HepG2 (cell line): ENCODE data around the gene STXBP4. TPM values are rescaled to one million over a fixed set of nuclear protein-coding genes. Genes with fewer than 3 reads are reported as not detected.

Experiments used
- ARNTL ChIP-seq: sonication (generic); formaldehyde crosslinking; IDR thresholded peaks from 2 replicates; pipeline ENCODE4 v1.4.0; 2020; ENCODE audit warnings: mild to moderate bottlenecking, missing genetic modification reagents
- FOXO4 ChIP-seq: sonication (generic); formaldehyde crosslinking; conservative IDR thresholded peaks from 2 replicates; pipeline ENCODE4 v1.8.1; 2023; ENCODE audit warnings: missing genetic modification reagents
- HMG20B ChIP-seq: conservative IDR thresholded peaks from 2 replicates; pipeline ENCODE4 v1.6.1; 2016; ENCODE audit warnings: missing genetic modification reagents, missing compliant biosample characterization
- MEF2D ChIP-seq: sonication (generic); formaldehyde crosslinking; IDR thresholded peaks from 2 replicates; pipeline ENCODE4 v1.5.1; 2020; ENCODE audit warnings: mild to moderate bottlenecking, missing genetic modification reagents
- RAD51 ChIP-seq: fragments of 450-650 bp; IDR thresholded peaks from 2 replicates; pipeline ENCODE4 v1.6.1; 2016; ENCODE audit warnings: borderline replicate concordance
- RBM39 ChIP-seq: fragments of 200-400 bp; formaldehyde crosslinking; IDR thresholded peaks from one replicate; pipeline ENCODE4 v1.6.1; 2018; ENCODE audit warnings: antibody characterized with exemption, mild to moderate bottlenecking, low read depth, low read length; ENCODE audit not compliant: poor library complexity, severe bottlenecking
- SCMH1 ChIP-seq: sonication (generic); formaldehyde crosslinking; IDR thresholded peaks from 2 replicates; pipeline ENCODE4 v1.9.0; 2021; ENCODE audit warnings: missing genetic modification reagents, mild to moderate bottlenecking, borderline replicate concordance
- U2AF2 ChIP-seq: fragments of 200-400 bp; formaldehyde crosslinking; IDR thresholded peaks from 2 replicates; pipeline ENCODE4 v1.6.1; 2017; ENCODE audit warnings: low read depth, mild to moderate bottlenecking, low read length
- ZNF652 ChIP-seq: IDR thresholded peaks from 2 replicates; pipeline ENCODE4 v1.6.1; 2016; ENCODE audit warnings: low read depth, borderline replicate concordance
- ZNF724P ChIP-seq: sonication (generic); formaldehyde crosslinking; IDR thresholded peaks from 2 replicates; pipeline ENCODE4 v1.8.0; 2022; ENCODE audit warnings: missing genetic modification reagents, borderline replicate concordance
- ZNF839 ChIP-seq: sonication (generic); formaldehyde crosslinking; IDR thresholded peaks from 2 replicates; pipeline ENCODE4 v1.4.0; 2020; ENCODE audit warnings: missing genetic modification reagents, mild to moderate bottlenecking, borderline replicate concordance
- polyA plus RNA-seq, 8 experiments: library from polyadenylated mRNA; depleted of rRNA in 3 of 8; stranded (reverse) in 7 of 8; unstranded in 1 of 8; fragments of >200 nt; fragmentation: Illumina TruSeq in 4 of 8; extraction: Trizol in 4 of 8; gene quantifications; 2 replicates each; pipeline versions ENCODE4 v1.2.1 to v1.2.3, GENCODE V29; 2011 to 2016; ENCODE audit warnings: low read depth in 4 of 8, missing spikeins in 1 of 8, mixed read lengths in 1 of 8; ENCODE audit not compliant: insufficient read depth in 1 of 8
- total RNA-seq, 5 experiments: library from RNA; depleted of rRNA; stranded (reverse); fragments of >200 nt; fragmentation: Illumina TruSeq; extraction: Trizol; gene quantifications; 2 replicates each; pipeline ENCODE4 v1.2.3, GENCODE V29; 2016; ENCODE audit warnings: low read depth in 1 of 5
- TF ChIP-seq, protein P1 (sequence below): IDR thresholded peaks from 2 replicates; pipeline ENCODE4 v1.6.1; 2016; ENCODE audit warnings: missing compliant biosample characterization, missing genetic modification reagents, borderline replicate concordance
- TF ChIP-seq, protein P2 (sequence below): sonication (generic); formaldehyde crosslinking; IDR thresholded peaks from 2 replicates; pipeline ENCODE4 v1.4.0; 2020; ENCODE audit warnings: missing genetic modification reagents
- TF ChIP-seq, protein P3 (sequence below): sonication (generic); formaldehyde crosslinking; IDR thresholded peaks from 2 replicates; pipeline ENCODE4 v1.4.0; 2020; ENCODE audit warnings: missing genetic modification reagents
- TF ChIP-seq, protein P4 (sequence below): sonication (generic); formaldehyde crosslinking; IDR thresholded peaks from 2 replicates; pipeline ENCODE4 v1.4.0; 2020; ENCODE audit warnings: missing genetic modification reagents

STXBP4 gene
- total and polyA plus RNA-seq, 2 of the 13 experiments (the other 11 are each of a cell fraction or from before 2014, with no cell fraction given): 8.5 to 36.1 TPM

GRCh38 chr17:55068862-55069811, 100.6 kb downstream of the STXBP4 start (continued):
- TF ChIP-seq ZNF652: peak; percentile 13; the same call in 1 of the 2 replicates
- TF ChIP-seq FOXO4 (CRISPR knock-in tag): no peak
- TF ChIP-seq HMG20B (CRISPR knock-in tag): 0 out of 2 replicates have a peak, but pooled peaks have one; percentile 36
- TF ChIP-seq, protein P1, sequence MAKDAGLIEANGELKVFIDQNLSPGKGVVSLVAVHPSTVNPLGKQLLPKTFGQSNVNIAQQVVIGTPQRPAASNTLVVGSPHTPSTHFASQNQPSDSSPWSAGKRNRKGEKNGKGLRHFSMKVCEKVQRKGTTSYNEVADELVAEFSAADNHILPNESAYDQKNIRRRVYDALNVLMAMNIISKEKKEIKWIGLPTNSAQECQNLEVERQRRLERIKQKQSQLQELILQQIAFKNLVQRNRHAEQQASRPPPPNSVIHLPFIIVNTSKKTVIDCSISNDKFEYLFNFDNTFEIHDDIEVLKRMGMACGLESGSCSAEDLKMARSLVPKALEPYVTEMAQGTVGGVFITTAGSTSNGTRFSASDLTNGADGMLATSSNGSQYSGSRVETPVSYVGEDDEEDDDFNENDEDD: no peak
- no peak for TF ChIP-seq RBM39
- TF ChIP-seq, protein P2, sequence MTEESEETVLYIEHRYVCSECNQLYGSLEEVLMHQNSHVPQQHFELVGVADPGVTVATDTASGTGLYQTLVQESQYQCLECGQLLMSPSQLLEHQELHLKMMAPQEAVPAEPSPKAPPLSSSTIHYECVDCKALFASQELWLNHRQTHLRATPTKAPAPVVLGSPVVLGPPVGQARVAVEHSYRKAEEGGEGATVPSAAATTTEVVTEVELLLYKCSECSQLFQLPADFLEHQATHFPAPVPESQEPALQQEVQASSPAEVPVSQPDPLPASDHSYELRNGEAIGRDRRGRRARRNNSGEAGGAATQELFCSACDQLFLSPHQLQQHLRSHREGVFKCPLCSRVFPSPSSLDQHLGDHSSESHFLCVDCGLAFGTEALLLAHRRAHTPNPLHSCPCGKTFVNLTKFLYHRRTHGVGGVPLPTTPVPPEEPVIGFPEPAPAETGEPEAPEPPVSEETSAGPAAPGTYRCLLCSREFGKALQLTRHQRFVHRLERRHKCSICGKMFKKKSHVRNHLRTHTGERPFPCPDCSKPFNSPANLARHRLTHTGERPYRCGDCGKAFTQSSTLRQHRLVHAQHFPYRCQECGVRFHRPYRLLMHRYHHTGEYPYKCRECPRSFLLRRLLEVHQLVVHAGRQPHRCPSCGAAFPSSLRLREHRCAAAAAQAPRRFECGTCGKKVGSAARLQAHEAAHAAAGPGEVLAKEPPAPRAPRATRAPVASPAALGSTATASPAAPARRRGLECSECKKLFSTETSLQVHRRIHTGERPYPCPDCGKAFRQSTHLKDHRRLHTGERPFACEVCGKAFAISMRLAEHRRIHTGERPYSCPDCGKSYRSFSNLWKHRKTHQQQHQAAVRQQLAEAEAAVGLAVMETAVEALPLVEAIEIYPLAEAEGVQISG (CRISPR knock-in tag): no peak
- TF ChIP-seq, protein P3, sequence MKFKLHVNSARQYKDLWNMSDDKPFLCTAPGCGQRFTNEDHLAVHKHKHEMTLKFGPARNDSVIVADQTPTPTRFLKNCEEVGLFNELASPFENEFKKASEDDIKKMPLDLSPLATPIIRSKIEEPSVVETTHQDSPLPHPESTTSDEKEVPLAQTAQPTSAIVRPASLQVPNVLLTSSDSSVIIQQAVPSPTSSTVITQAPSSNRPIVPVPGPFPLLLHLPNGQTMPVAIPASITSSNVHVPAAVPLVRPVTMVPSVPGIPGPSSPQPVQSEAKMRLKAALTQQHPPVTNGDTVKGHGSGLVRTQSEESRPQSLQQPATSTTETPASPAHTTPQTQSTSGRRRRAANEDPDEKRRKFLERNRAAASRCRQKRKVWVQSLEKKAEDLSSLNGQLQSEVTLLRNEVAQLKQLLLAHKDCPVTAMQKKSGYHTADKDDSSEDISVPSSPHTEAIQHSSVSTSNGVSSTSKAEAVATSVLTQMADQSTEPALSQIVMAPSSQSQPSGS (CRISPR knock-in tag): 0 out of 2 replicates have a peak, but pooled peaks have one; percentile 20
- TF ChIP-seq ZNF724P (CRISPR knock-in tag): no peak
- TF ChIP-seq MEF2D (CRISPR knock-in tag): no peak
- TF ChIP-seq ARNTL (CRISPR knock-in tag): peak; percentile 65; the same call in 1 of the 2 replicates
- no peak for TF ChIP-seq SCMH1 (CRISPR knock-in tag)
- TF ChIP-seq U2AF2: no peak
- no peak for TF ChIP-seq ZNF839
- TF ChIP-seq, protein P4, sequence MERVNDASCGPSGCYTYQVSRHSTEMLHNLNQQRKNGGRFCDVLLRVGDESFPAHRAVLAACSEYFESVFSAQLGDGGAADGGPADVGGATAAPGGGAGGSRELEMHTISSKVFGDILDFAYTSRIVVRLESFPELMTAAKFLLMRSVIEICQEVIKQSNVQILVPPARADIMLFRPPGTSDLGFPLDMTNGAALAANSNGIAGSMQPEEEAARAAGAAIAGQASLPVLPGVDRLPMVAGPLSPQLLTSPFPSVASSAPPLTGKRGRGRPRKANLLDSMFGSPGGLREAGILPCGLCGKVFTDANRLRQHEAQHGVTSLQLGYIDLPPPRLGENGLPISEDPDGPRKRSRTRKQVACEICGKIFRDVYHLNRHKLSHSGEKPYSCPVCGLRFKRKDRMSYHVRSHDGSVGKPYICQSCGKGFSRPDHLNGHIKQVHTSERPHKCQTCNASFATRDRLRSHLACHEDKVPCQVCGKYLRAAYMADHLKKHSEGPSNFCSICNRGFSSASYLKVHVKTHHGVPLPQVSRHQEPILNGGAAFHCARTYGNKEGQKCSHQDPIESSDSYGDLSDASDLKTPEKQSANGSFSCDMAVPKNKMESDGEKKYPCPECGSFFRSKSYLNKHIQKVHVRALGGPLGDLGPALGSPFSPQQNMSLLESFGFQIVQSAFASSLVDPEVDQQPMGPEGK (CRISPR knock-in tag): peak; percentile 26; the same call in 1 of the 2 replicates
- no peak for TF ChIP-seq RAD51
